H1 (cell line): ENCODE data around the gene SPECC1. TPM values are rescaled to one million over a fixed set of nuclear protein-coding genes. Genes with fewer than 3 reads are reported as not detected.

ENCODE experiments used
- CTCF ChIA-PET: fragments of 300-600 bp; sonication (Branson Sonifier 250); formaldehyde crosslinking; loops from one replicate; lab custom pipeline; 2021; ENCODE audit not compliant: partially characterized antibody; lab: Charles Lee
- POLR2A ChIA-PET: fragments of 300-600 bp; sonication (Branson Sonifier 250); formaldehyde crosslinking; loops from one replicate; lab custom pipeline; 2021; ENCODE audit warnings: inconsistent platforms; ENCODE audit not compliant: partially characterized antibody; lab: Charles Lee
- DNase-seq, 2 experiments: peaks; one replicate each; pipeline versions ENCODE4 v3.0.0 to v3.0.0-alpha.2; 2010 to 2022; ENCODE audit warnings: low spot score in 2 of 2, low read depth in 1 of 2, mixed read lengths in 1 of 2
- FAIRE-seq: peaks from 2 replicates; lab custom pipeline; 2011; peaks lifted over from hg19 to GRCh38; lab: Jason Lieb, UNC
- H2AFZ ChIP-seq: 2 replicates; pipeline ENCODE4 v1.8.1; 2012; ENCODE audit warnings: low read length, inconsistent platforms
- H2AK5ac ChIP-seq: 2 replicates; pipeline ENCODE4 v1.6.1; 2013; ENCODE audit warnings: low read depth, low read length
- H2BK120ac ChIP-seq: replicated peaks from 2 replicates; pipeline ENCODE3; 2013; ENCODE audit warnings: low read depth, low read length, inconsistent platforms
- H2BK12ac ChIP-seq: 2 replicates; pipeline ENCODE4 v1.6.1; 2013; ENCODE audit warnings: low read depth, low read length
- H2BK15ac ChIP-seq: 2 replicates; pipeline ENCODE4 v1.6.1; 2013; ENCODE audit warnings: low read length
- H2BK20ac ChIP-seq: 2 replicates; pipeline ENCODE4 v1.6.1; 2013; ENCODE audit warnings: low read length
- H2BK5ac ChIP-seq: 2 replicates; pipeline ENCODE4 v1.6.1; 2013; ENCODE audit warnings: low read depth, low read length
- H3K14ac ChIP-seq: 2 replicates; pipeline ENCODE4 v1.6.1; 2013; ENCODE audit warnings: inconsistent platforms; ENCODE audit not compliant: insufficient read length
- H3K18ac ChIP-seq: 2 replicates; pipeline ENCODE4 v1.6.1; 2013; ENCODE audit warnings: low read length; ENCODE audit errors: extremely low read depth
- H3K23ac ChIP-seq: 2 replicates; pipeline ENCODE4 v1.6.1; 2013; ENCODE audit warnings: inconsistent platforms; ENCODE audit not compliant: insufficient read length
- H3K23me2 ChIP-seq: 2 replicates; pipeline ENCODE4 v1.6.1; 2013; ENCODE audit warnings: low read depth, low read length
- H3K27ac ChIP-seq: 2 replicates; pipeline ENCODE4 v1.6.1; 2011; ENCODE audit warnings: low read depth, low read length, inconsistent platforms
- H3K27me3 ChIP-seq, 4 experiments: replicated peaks in 1 of 4; 1 replicate in 1 of 4; 2 replicates in 3 of 4; pipeline versions ENCODE4 v1.6.1 to v1.8.1; 2011 to 2013; ENCODE audit warnings: low read length in 3 of 4, mild to moderate bottlenecking in 3 of 4, inconsistent platforms in 2 of 4, mixed read lengths in 2 of 4, moderate library complexity in 1 of 4; ENCODE audit not compliant: control insufficient read depth in 3 of 4, insufficient read depth in 3 of 4; ENCODE audit errors: extremely low read depth in 1 of 4
- H3K36me3 ChIP-seq, 4 experiments: 2 replicates each; pipeline versions ENCODE4 v1.6.1 to v1.8.1; 2011 to 2013; ENCODE audit warnings: mild to moderate bottlenecking in 4 of 4, low read length in 3 of 4, moderate library complexity in 2 of 4, control low read depth in 1 of 4, inconsistent platforms in 1 of 4; ENCODE audit not compliant: insufficient read depth in 4 of 4, control insufficient read depth in 2 of 4
- H3K4ac ChIP-seq: replicated peaks from 2 replicates; pipeline ENCODE3; 2013; ENCODE audit warnings: low read length, low read depth, mixed read lengths, inconsistent platforms; ENCODE audit not compliant: insufficient read length
- H3K4me1 ChIP-seq, 4 experiments: replicated peaks in 1 of 4; 1 replicate in 1 of 4; 2 replicates in 3 of 4; pipeline versions ENCODE4 v1.6.1 to v1.8.1; 2011 to 2013; ENCODE audit warnings: low read length in 3 of 4, inconsistent platforms in 2 of 4, mixed read lengths in 1 of 4; ENCODE audit not compliant: insufficient read depth in 4 of 4, control insufficient read depth in 3 of 4
- H3K4me2 ChIP-seq, 2 experiments: 2 replicates each; pipeline versions ENCODE4 v1.6.1 to v1.8.1; 2011 to 2013; ENCODE audit warnings: low read depth in 2 of 2, low read length in 2 of 2, control low read depth in 1 of 2, inconsistent platforms in 1 of 2, mild to moderate bottlenecking in 1 of 2; ENCODE audit not compliant: insufficient read depth in 1 of 2
- H3K4me3 ChIP-seq, 4 experiments: fragments of 200-600, 300-600 bp in 1 of 4; sonication (generic), shearing (Covaris generic), sonication (Bioruptor Twin) in 1 of 4; 2 replicates each; pipeline versions ENCODE4 v1.5.1 to v1.8.1; 2011 to 2016; ENCODE audit warnings: low read length in 4 of 4, low read depth in 3 of 4, control low read depth in 2 of 4, inconsistent platforms in 2 of 4, mild to moderate bottlenecking in 2 of 4, mixed read lengths in 1 of 4, moderate library complexity in 1 of 4; ENCODE audit not compliant: insufficient read depth in 2 of 4; ENCODE audit errors: extremely low read depth in 1 of 4
- H3K56ac ChIP-seq: replicated peaks from 2 replicates; pipeline ENCODE3; 2013; ENCODE audit warnings: low read depth, mild to moderate bottlenecking, mixed read lengths, low read length, inconsistent platforms; ENCODE audit not compliant: insufficient read length
- H3K79me1 ChIP-seq: 2 replicates; pipeline ENCODE4 v1.6.1; 2013; ENCODE audit warnings: low read depth, low read length, control low read depth
- H3K79me2 ChIP-seq, 2 experiments: 2 replicates each; pipeline versions ENCODE4 v1.6.1 to v1.8.1; 2012 to 2013; ENCODE audit warnings: low read length in 2 of 2, mild to moderate bottlenecking in 2 of 2, inconsistent platforms in 1 of 2; ENCODE audit not compliant: insufficient read depth in 2 of 2, control insufficient read depth in 1 of 2
- H3K9ac ChIP-seq, 4 experiments: replicated peaks in 1 of 4; 1 replicate in 1 of 4; 2 replicates in 3 of 4; pipeline versions ENCODE4 v1.6.1 to v1.8.1; 2011 to 2013; ENCODE audit warnings: low read depth in 3 of 4, low read length in 3 of 4, control low read depth in 2 of 4, mild to moderate bottlenecking in 2 of 4, moderate library complexity in 2 of 4, inconsistent platforms in 1 of 4; ENCODE audit errors: extremely low read depth in 1 of 4
- H3K9me3 ChIP-seq, 2 experiments: 2 replicates each; pipeline versions ENCODE4 v1.6.1 to v1.8.1; 2012 to 2013; ENCODE audit warnings: mild to moderate bottlenecking in 2 of 2, moderate library complexity in 2 of 2, control low read depth in 1 of 2, inconsistent platforms in 1 of 2, low read depth in 1 of 2, low read length in 1 of 2, mixed read lengths in 1 of 2; ENCODE audit not compliant: insufficient read depth in 2 of 2
- H4K20me1 ChIP-seq, 2 experiments: replicated peaks in 1 of 2; 2 replicates each; pipeline versions ENCODE3 to v1.8.1; 2011 to 2013; ENCODE audit warnings: inconsistent platforms in 2 of 2, low read length in 2 of 2, mild to moderate bottlenecking in 1 of 2; ENCODE audit not compliant: insufficient read depth in 2 of 2, control insufficient read depth in 1 of 2
- H4K5ac ChIP-seq: 2 replicates; pipeline ENCODE4 v1.6.1; 2013; ENCODE audit warnings: low read length, low read depth, mixed read lengths, inconsistent platforms; ENCODE audit not compliant: insufficient read length
- H4K8ac ChIP-seq: 2 replicates; pipeline ENCODE4 v1.8.0; 2013; ENCODE audit warnings: mild to moderate bottlenecking, moderate library complexity, low read length, inconsistent platforms; ENCODE audit not compliant: insufficient read depth; ENCODE audit errors: extremely low read depth
- H4K91ac ChIP-seq: replicated peaks from 2 replicates; pipeline ENCODE3; 2013; ENCODE audit warnings: low read length, mixed read lengths, inconsistent platforms; ENCODE audit not compliant: insufficient read length
- KDM5A ChIP-seq: fragments of 200-600 bp; IDR thresholded peaks from 2 replicates; pipeline ENCODE4 v1.7.1; 2012; ENCODE audit warnings: mild to moderate bottlenecking, low read length, inconsistent platforms, mixed read lengths
- NANOG ChIP-seq: IDR thresholded peaks from 2 replicates; pipeline ENCODE4 v1.6.1; 2011; ENCODE audit warnings: low read length, low read depth, mild to moderate bottlenecking, inconsistent platforms; ENCODE audit not compliant: insufficient read depth, poor library complexity, severe bottlenecking
- USF2 ChIP-seq: IDR thresholded peaks from 2 replicates; pipeline ENCODE4 v1.6.1; 2011; ENCODE audit warnings: low read length, improper control_type of control experiment
- WGBS, 2 experiments: shearing (Covaris generic) in 1 of 2; methylation state at CpG; one replicate each; pipeline versions ENCODE4 v1.1.6 to v1.1.7; 2013 to 2015; ENCODE audit warnings: low lambda C conversion rate in 2 of 2, mixed read lengths in 2 of 2, inconsistent platforms in 1 of 2, low coverage in 1 of 2, missing lambda C conversion rate in 1 of 2; ENCODE audit not compliant: insufficient replicate concordance in 2 of 2, insufficient coverage in 1 of 2, insufficient read length in 1 of 2; ENCODE audit errors: extremely low coverage in 1 of 2, missing lambda C conversion rate in 1 of 2; 5-methylcytosine and 5-hydroxymethylcytosine counted together
- polyA plus RNA-seq, 7 experiments: library from polyadenylated mRNA; depleted of rRNA in 3 of 7; stranded (reverse) in 5 of 7; unstranded in 2 of 7; fragments of >200 nt in 5 of 7; fragments of 200-250 nt in 2 of 7; gene quantifications; 1 replicate in 5 of 7; 2 replicates in 1 of 7; 4 replicates in 1 of 7; pipeline versions ENCODE4 v1.2.1 to v1.2.3, GENCODE V29; 2011 to 2013; ENCODE audit warnings: missing spikeins in 2 of 7, mixed read lengths in 2 of 7
- total RNA-seq: library from RNA; stranded (reverse); fragmentation: NEBNext Ultra II Directional; extraction: Animal tissue kit (Norgen Biotek cat#: 25700); gene quantifications from 2 replicates; pipeline ENCODE4 v1.2.1, GENCODE V29; 2021

Gene SPECC1
- total and polyA plus RNA-seq, 2 of the 8 experiments (the other 6 are each of a cell fraction or from before 2014, with no cell fraction given): 35.8 to 87.9 TPM

- no peak for FAIRE-seq
- Histone ChIP-seq H3K23me2 (no peaks in the 10 kb centered on the region), H4K20me1 (peaks cover 0 to 1% of the 10 kb centered on the region in 2 experiments), H3K79me2 (peaks cover 0 to 2% of the 10 kb centered on the region in 2 experiments; a peak in 1 of 4 replicates), H3K9ac (no peak overlapping the region), H4K5ac (no peak overlapping the region), H2AFZ (no peak overlapping the region), H4K8ac (no peak overlapping the region), H2AK5ac (no peak overlapping the region), H2BK20ac (no peak overlapping the region), H2BK12ac (no peak overlapping the region; the same call in 1 of the 2 replicates), H3K9me3 (no peaks in the 10 kb centered on the region), H4K91ac (no peak overlapping the region), H3K79me1 (no peaks in the 10 kb centered on the region; the same call in 1 of the 2 replicates), H3K4ac (no peak overlapping the region), H3K23ac (no peak overlapping the region), H3K4me3 (no peak overlapping the region), H2BK5ac (no peak overlapping the region), H3K27ac (no peak overlapping the region), H3K18ac (no peak overlapping the region), H3K27me3 (no peaks in the 10 kb centered on the region), H3K56ac (no peak overlapping the region), H3K36me3 (peaks cover 9 to 27% (median 19%) of the 10 kb centered on the region in 4 experiments), H3K4me2 (peak overlapping the region in 1 of 2 experiments; percentile 20; a peak in 1 of 4 replicates), H3K14ac (no peak overlapping the region), H3K4me1 (peaks cover 2 to 9% (median 4%) of the 10 kb centered on the region in 4 experiments; a peak in 5 of 7 replicates), H2BK15ac (no peak overlapping the region), H2BK120ac (no peak overlapping the region)
- DNase-seq: no peak
- POLR2A ChIA-PET: interaction anchor here (1.0 kb wide), 1 partner anchor 8 kb away, joined by 3 read pairs; no protein-coding TSS in a partner anchor
- WGBS, 2 experiments: 91% methylated on average over 8 of the region's 8 CpGs; no CpG with 5 or more reads in 1 of the 2 experiments
- CTCF ChIA-PET: interaction anchor here (0.9 to 1.7 kb wide), 5 partner anchors 14 to 140 kb away, joined by 3 to 5 read pairs (median 3); no protein-coding TSS in a partner anchor
- TF ChIP-seq USF2 (no peak), NANOG (no peak), KDM5A (no peak)
Observed at GRCh38 chr17:20262226-20263114, 253.3 kb downstream of the SPECC1 start.
